Panc1 (cell line): Measurements from ENCODE around the gene PCDH7. TPM values are rescaled to one million over a fixed set of nuclear protein-coding genes. Genes with fewer than 3 reads are reported as not detected.

Experiments used
- ATAC-seq: fragments of 200-7000 bp; cut with Tn5 transposase; 2 replicates; pipeline ENCODE4 v1.9.1; 2020; ENCODE audit warnings: mild to moderate bottlenecking, moderate library complexity
- Bru-seq: library from RNA; stranded (reverse); fragments of 400-500 nt; gene quantifications from one replicate; lab custom pipeline; 2021; lab: Mats Ljungman, UMichigan
- BruChase-seq, 2 experiments: library from RNA; stranded (reverse); fragments of 400-500 nt; gene quantifications; one replicate each; lab custom pipeline; 2021; lab: Mats Ljungman, UMichigan
- BruUV-seq: library from RNA; stranded (reverse); fragments of 400-500 nt; replicated peaks from 2 replicates; lab custom pipeline; 2021; lab: Mats Ljungman, UMichigan
- CTCF ChIA-PET: fragments of 300-600 bp; sonication (Branson Sonifier 250); formaldehyde crosslinking; loops from one replicate; lab custom pipeline; 2022; ENCODE audit warnings: antibody characterized with exemption; lab: Charles Lee
- POLR2A ChIA-PET: fragments of 300-600 bp; sonication (Branson Sonifier 250); formaldehyde crosslinking; loops from one replicate; lab custom pipeline; 2022; ENCODE audit warnings: antibody characterized with exemption; lab: Charles Lee
- DNase-seq: peaks from one replicate; pipeline ENCODE4 v3.0.0-alpha.2; 2010; ENCODE audit warnings: low read depth, low spot score
- H3K27ac ChIP-seq: 2 replicates; pipeline ENCODE4 v1.5.1; 2011; ENCODE audit warnings: mild to moderate bottlenecking, low read length, inconsistent platforms
- H3K27me3 ChIP-seq: fragments of 200-500 bp; sonication (Bioruptor generic); 2 replicates; pipeline ENCODE4 v1.6.0; 2014; ENCODE audit warnings: low read length, inconsistent platforms; ENCODE audit not compliant: control insufficient read depth, insufficient read depth
- H3K36me3 ChIP-seq: fragments of 200-500 bp; sonication (Bioruptor generic); 2 replicates; pipeline ENCODE4 v1.5.1; 2014; ENCODE audit warnings: inconsistent platforms, mild to moderate bottlenecking, low read length, moderate library complexity; ENCODE audit not compliant: control insufficient read depth, insufficient read depth
- H3K4me1 ChIP-seq: 2 replicates; pipeline ENCODE4 v1.5.1; 2011; ENCODE audit warnings: inconsistent platforms, mild to moderate bottlenecking, low read length, moderate library complexity; ENCODE audit not compliant: control insufficient read depth, insufficient read depth
- H3K4me3 ChIP-seq, 2 experiments: 2 replicates each; pipeline ENCODE4 v1.5.1; 2011 to 2012; ENCODE audit warnings: low read depth in 2 of 2, low read length in 2 of 2, mild to moderate bottlenecking in 2 of 2, inconsistent platforms in 1 of 2, moderate library complexity in 1 of 2
- H3K9me3 ChIP-seq: fragments of 200-500 bp; sonication (Bioruptor generic); 2 replicates; pipeline ENCODE4 v1.5.1; 2014; ENCODE audit warnings: low read depth, mild to moderate bottlenecking, inconsistent platforms, low read length, moderate library complexity; ENCODE audit not compliant: control insufficient read depth, insufficient read depth
- POLR2AphosphoS5 ChIP-seq: IDR thresholded peaks from 2 replicates; pipeline ENCODE4 v1.6.1; 2012; ENCODE audit warnings: mild to moderate bottlenecking, low read depth, low read length, moderate library complexity
- SIN3A ChIP-seq: IDR thresholded peaks from 2 replicates; pipeline ENCODE4 v1.6.1; 2012; ENCODE audit warnings: low read depth, mild to moderate bottlenecking, low read length, moderate library complexity, borderline replicate concordance; ENCODE audit not compliant: insufficient read depth
- TCF7L2 ChIP-seq: IDR thresholded peaks from 2 replicates; pipeline ENCODE4 v1.6.1; 2011; ENCODE audit warnings: mild to moderate bottlenecking, low read depth, low read length, inconsistent platforms
- in situ Hi-C: cut with HindIII; loops from 2 replicates; pipeline ENCODE4 v1.10.0; 2016; ENCODE audit warnings: low sequenced_read_pairs, low pct_unique_long_range_greater_than_20kb
- intact Hi-C: fragments of 100-400 bp; cut with micrococcal nuclease; formaldehyde crosslinking; loops from one replicate; pipeline ENCODE4 v1.10.0; 2022; ENCODE audit not compliant: unreplicated experiment
- long read RNA-seq: library from polyadenylated mRNA; unstranded; transcript quantifications from one replicate; pipeline ENCODE4 v2.0.0, GENCODE V29; 2021; ENCODE audit not compliant: unreplicated experiment
- polyA plus RNA-seq: library from polyadenylated mRNA; unstranded; fragments of >200 nt; gene quantifications from one replicate; pipeline ENCODE4 v1.2.1, GENCODE V29; 2012; ENCODE audit warnings: missing spikeins; ENCODE audit not compliant: insufficient read length
- total RNA-seq: library from RNA; stranded (reverse); gene quantifications from one replicate; pipeline ENCODE4 v1.2.1, GENCODE V29; 2021; ENCODE audit not compliant: unreplicated experiment
- TF ChIP-seq, protein P1 (sequence below), 2 experiments: IDR thresholded peaks; 2 replicates each; pipeline ENCODE4 v1.6.1; 2011 to 2012; ENCODE audit warnings: low read depth in 2 of 2, control low read depth in 1 of 2, low read length in 1 of 2, mild to moderate bottlenecking in 1 of 2, moderate library complexity in 1 of 2; ENCODE audit not compliant: insufficient read depth in 1 of 2
- TF ChIP-seq, protein P2 (sequence below): fragments of 450-650 bp; IDR thresholded peaks from 2 replicates; pipeline ENCODE4 v1.5.1; 2017; ENCODE audit warnings: mild to moderate bottlenecking

Gene PCDH7, protein sequence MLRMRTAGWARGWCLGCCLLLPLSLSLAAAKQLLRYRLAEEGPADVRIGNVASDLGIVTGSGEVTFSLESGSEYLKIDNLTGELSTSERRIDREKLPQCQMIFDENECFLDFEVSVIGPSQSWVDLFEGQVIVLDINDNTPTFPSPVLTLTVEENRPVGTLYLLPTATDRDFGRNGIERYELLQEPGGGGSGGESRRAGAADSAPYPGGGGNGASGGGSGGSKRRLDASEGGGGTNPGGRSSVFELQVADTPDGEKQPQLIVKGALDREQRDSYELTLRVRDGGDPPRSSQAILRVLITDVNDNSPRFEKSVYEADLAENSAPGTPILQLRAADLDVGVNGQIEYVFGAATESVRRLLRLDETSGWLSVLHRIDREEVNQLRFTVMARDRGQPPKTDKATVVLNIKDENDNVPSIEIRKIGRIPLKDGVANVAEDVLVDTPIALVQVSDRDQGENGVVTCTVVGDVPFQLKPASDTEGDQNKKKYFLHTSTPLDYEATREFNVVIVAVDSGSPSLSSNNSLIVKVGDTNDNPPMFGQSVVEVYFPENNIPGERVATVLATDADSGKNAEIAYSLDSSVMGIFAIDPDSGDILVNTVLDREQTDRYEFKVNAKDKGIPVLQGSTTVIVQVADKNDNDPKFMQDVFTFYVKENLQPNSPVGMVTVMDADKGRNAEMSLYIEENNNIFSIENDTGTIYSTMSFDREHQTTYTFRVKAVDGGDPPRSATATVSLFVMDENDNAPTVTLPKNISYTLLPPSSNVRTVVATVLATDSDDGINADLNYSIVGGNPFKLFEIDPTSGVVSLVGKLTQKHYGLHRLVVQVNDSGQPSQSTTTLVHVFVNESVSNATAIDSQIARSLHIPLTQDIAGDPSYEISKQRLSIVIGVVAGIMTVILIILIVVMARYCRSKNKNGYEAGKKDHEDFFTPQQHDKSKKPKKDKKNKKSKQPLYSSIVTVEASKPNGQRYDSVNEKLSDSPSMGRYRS (N-terminal part only)
- total RNA-seq = 31.6 TPM
- polyA plus RNA-seq = 22.1 TPM
- Bru-seq, nascent RNA = percentile 76 among the genes with signal in this experiment
- percentile 89 among the genes with signal in this experiment for BruChase-seq, experiment 1, labeled RNA remaining after a 2-hour chase
- BruChase-seq, experiment 2, labeled RNA remaining after a 6-hour chase = percentile 93 among the genes with signal in this experiment
- long read RNA-seq, full-length matches to known transcripts = 41 of 54 reads
- long read RNA-seq, partial matches to known transcripts = 1 of 54 reads
- long read RNA-seq, other reads (novel, unspliced or antisense) = 12 of 54 reads

DNA sequence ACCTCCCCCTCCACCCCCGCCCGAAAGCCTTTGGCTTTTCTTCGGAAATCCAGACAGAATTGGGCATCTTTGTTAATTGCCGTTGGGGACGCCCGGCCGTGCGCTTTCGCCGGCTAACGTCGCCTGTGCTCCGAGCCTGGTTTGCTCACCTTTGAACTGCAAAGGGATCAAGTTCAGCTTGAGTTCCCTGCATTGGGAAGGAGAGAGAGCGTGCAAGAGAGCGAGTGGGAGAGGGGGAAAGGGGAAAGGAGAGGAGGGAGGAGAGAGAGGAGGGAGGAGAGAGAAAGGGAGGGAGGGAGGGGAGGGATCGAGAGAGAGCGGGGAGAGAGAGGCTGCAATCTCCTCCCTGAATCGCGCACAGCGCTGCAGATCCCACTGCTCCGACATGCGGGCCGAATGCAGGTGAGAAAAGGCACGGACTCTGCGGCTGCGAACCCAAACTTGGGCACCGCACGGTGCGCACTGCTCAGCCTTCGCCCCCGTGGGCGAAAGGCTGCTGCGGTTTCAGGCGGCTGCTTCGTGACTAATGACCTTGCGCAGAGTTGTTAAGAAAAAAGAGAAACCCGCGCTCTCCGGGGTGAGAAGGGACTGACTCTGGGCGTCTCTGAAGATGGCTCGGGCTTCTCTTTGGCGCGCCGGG lies at the start of gene PCDH7:
Gene PCDH7, plus strand, starts transcription at position 349 of the 640 bp plus-strand sequence. CDS start 1,054 bp downstream, outside the sequence.
- H3K9me3 ChIP-seq = no peaks in the 10 kb centered on the region
- ATAC-seq (peak; percentile 46), DNase-seq (no peak)
- intact Hi-C loops = no loop called here
- in situ Hi-C loops = no loop called here
- no peaks in the 10 kb centered on the region for H3K27me3 ChIP-seq
- peaks cover 3% of the 10 kb centered on the region for H3K4me1 ChIP-seq
- TF ChIP-seq, protein P1, sequence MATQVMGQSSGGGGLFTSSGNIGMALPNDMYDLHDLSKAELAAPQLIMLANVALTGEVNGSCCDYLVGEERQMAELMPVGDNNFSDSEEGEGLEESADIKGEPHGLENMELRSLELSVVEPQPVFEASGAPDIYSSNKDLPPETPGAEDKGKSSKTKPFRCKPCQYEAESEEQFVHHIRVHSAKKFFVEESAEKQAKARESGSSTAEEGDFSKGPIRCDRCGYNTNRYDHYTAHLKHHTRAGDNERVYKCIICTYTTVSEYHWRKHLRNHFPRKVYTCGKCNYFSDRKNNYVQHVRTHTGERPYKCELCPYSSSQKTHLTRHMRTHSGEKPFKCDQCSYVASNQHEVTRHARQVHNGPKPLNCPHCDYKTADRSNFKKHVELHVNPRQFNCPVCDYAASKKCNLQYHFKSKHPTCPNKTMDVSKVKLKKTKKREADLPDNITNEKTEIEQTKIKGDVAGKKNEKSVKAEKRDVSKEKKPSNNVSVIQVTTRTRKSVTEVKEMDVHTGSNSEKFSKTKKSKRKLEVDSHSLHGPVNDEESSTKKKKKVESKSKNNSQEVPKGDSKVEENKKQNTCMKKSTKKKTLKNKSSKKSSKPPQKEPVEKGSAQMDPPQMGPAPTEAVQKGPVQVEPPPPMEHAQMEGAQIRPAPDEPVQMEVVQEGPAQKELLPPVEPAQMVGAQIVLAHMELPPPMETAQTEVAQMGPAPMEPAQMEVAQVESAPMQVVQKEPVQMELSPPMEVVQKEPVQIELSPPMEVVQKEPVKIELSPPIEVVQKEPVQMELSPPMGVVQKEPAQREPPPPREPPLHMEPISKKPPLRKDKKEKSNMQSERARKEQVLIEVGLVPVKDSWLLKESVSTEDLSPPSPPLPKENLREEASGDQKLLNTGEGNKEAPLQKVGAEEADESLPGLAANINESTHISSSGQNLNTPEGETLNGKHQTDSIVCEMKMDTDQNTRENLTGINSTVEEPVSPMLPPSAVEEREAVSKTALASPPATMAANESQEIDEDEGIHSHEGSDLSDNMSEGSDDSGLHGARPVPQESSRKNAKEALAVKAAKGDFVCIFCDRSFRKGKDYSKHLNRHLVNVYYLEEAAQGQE (IDR thresholded peaks at IDR 0.05; ENCODE audit: insufficient read depth in 1 of 2, low read depth in 2 of 2, low read length in 1 of 2) = no peak
- TF ChIP-seq TCF7L2 (no peak), SIN3A (no peak), POLR2AphosphoS5 (no peak)
- TF ChIP-seq, protein P2, sequence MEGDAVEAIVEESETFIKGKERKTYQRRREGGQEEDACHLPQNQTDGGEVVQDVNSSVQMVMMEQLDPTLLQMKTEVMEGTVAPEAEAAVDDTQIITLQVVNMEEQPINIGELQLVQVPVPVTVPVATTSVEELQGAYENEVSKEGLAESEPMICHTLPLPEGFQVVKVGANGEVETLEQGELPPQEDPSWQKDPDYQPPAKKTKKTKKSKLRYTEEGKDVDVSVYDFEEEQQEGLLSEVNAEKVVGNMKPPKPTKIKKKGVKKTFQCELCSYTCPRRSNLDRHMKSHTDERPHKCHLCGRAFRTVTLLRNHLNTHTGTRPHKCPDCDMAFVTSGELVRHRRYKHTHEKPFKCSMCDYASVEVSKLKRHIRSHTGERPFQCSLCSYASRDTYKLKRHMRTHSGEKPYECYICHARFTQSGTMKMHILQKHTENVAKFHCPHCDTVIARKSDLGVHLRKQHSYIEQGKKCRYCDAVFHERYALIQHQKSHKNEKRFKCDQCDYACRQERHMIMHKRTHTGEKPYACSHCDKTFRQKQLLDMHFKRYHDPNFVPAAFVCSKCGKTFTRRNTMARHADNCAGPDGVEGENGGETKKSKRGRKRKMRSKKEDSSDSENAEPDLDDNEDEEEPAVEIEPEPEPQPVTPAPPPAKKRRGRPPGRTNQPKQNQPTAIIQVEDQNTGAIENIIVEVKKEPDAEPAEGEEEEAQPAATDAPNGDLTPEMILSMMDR = no peak
- peak within 1 kb of the TSS; percentile 59 to 74 for H3K4me3 ChIP-seq
- H3K36me3 ChIP-seq = no peaks in the 10 kb centered on the region; the same call in 1 of the 2 replicates
- ChIA-PET POLR2A (no interaction called here), CTCF (interaction anchor here (0.7 kb wide), 1 partner anchor 208 kb away, joined by 5 read pairs; no protein-coding TSS in a partner anchor)
- peak within 1 kb of the TSS; percentile 81 for H3K27ac ChIP-seq
- no TSS peak for BruUV-seq

DNA sequence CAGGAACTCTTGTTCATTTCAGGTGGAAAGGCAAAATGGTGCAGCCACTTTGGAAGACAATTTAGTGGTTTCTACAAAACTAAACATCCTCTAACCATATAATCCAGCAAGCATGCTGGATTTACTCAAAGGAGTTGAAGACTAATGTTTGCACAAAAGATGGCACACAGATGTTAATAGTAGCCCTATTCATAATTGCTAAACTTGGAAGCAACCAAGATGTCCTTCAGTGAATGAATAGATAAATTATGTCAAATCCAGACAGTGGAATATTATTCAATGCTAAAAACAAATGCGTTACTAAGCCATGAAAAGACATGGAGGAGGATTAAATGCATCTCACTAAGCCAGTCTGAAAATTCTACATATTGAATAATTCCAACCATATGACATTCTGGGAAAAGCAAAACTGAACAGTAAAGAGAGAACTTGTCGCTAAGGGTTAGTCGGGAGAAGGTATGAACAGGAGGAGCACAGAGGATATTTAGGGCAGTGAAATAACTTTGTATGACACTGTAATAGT lies 48.2 kb upstream of the PCDH7 start:
- intact Hi-C loops = no loop called here
- ATAC-seq = no peak
- no TSS peak for BruUV-seq

More for the DNA sequence above, 48.2 kb upstream of the PCDH7 start:
- ChIA-PET POLR2A (no interaction called here), CTCF (no interaction called here)
- Histone ChIP-seq H3K9me3 (no peaks in the 10 kb centered on the region), H3K27me3 (no peaks in the 10 kb centered on the region), H3K4me1 (no peaks in the 10 kb centered on the region), H3K27ac (no peak overlapping the region), H3K36me3 (no peaks in the 10 kb centered on the region), H3K4me3 (no peak overlapping the region)
- DNase-seq = no peak
- in situ Hi-C loops = no loop called here
- no peak for TF ChIP-seq POLR2AphosphoS5
- TF ChIP-seq, protein P1 (IDR thresholded peaks at IDR 0.05; ENCODE audit: insufficient read depth in 1 of 2, low read depth in 2 of 2, low read length in 1 of 2) = no peak
- TF ChIP-seq, protein P2 = no peak
- no peak for TF ChIP-seq TCF7L2
- TF ChIP-seq SIN3A = no peak
